DOHH2 (cell line): ENCODE data around the gene COMMD10.

Experiments
- H3F3A ChIP-seq: fragments of 200-600 bp; sonication (generic), shearing (Covaris generic); 2 replicates; pipeline ENCODE4 v1.6.0; 2016; ENCODE audit warnings: antibody characterized with exemption, mild to moderate bottlenecking; ENCODE audit not compliant: control insufficient read depth, insufficient read depth
- H3K27ac ChIP-seq: fragments of 200-600 bp; sonication (generic); 2 replicates; pipeline ENCODE4 v1.5.1; 2014; ENCODE audit warnings: low read depth, mild to moderate bottlenecking, low read length, moderate library complexity
- H3K27me3 ChIP-seq: fragments of 200-600 bp; sonication (generic); 2 replicates; pipeline ENCODE4 v1.6.1; 2014; ENCODE audit warnings: mild to moderate bottlenecking, low read length, mixed read lengths; ENCODE audit not compliant: control insufficient read depth
- H3K36me3 ChIP-seq: fragments of 200-600 bp; sonication (generic); 2 replicates; pipeline ENCODE4 v1.6.1; 2014; ENCODE audit warnings: mild to moderate bottlenecking, low read length, moderate library complexity, mixed read lengths; ENCODE audit not compliant: control insufficient read depth
- H3K4me1 ChIP-seq: fragments of 200-600 bp; sonication (generic); 2 replicates; pipeline ENCODE4 v1.6.1; 2014; ENCODE audit warnings: mild to moderate bottlenecking, low read length, mixed read lengths; ENCODE audit not compliant: control insufficient read depth
- H3K4me2 ChIP-seq: fragments of 200-600 bp; sonication (generic); 2 replicates; pipeline ENCODE4 v1.6.0; 2014; ENCODE audit warnings: mild to moderate bottlenecking, low read length, moderate library complexity
- H3K4me3 ChIP-seq: fragments of 200-600 bp; sonication (generic); 2 replicates; pipeline ENCODE4 v1.5.1; 2014; ENCODE audit warnings: mild to moderate bottlenecking, low read length, mixed read lengths
- H3K79me2 ChIP-seq: fragments of 200-600 bp; sonication (generic); 2 replicates; pipeline ENCODE4 v1.6.1; 2014; ENCODE audit warnings: mild to moderate bottlenecking, low read length, mixed read lengths; ENCODE audit not compliant: control insufficient read depth
- H3K9me2 ChIP-seq: fragments of 200-600 bp; sonication (generic); replicated peaks from 2 replicates; pipeline ENCODE4 v1.6.1; 2014; ENCODE audit warnings: mild to moderate bottlenecking, low read length, mixed read lengths; ENCODE audit not compliant: control insufficient read depth
- H3K9me3 ChIP-seq: fragments of 200-600 bp; sonication (generic); 2 replicates; pipeline ENCODE4 v1.6.1; 2014; ENCODE audit warnings: antibody characterized with exemption, low read length, mixed read lengths; ENCODE audit not compliant: control insufficient read depth, insufficient read depth
- H4K20me1 ChIP-seq: fragments of 200-600 bp; sonication (generic); 2 replicates; pipeline ENCODE4 v1.6.0; 2014; ENCODE audit warnings: low read depth, mild to moderate bottlenecking, antibody characterized with exemption, low read length, moderate library complexity; ENCODE audit not compliant: control insufficient read depth, insufficient read depth
- EZH2phosphoT487 ChIP-seq: fragments of 200-600 bp; sonication (generic); IDR thresholded peaks from 2 replicates; pipeline ENCODE4 v1.6.1; 2017; ENCODE audit warnings: borderline replicate concordance, mild to moderate bottlenecking, antibody characterized with exemption, low read length, moderate library complexity, mixed read lengths
- TF ChIP-seq, protein P1 (sequence below): fragments of 200-600 bp; sonication (generic); IDR thresholded peaks from one replicate; pipeline ENCODE4 v1.5.1; 2014; ENCODE audit warnings: antibody characterized with exemption, mild to moderate bottlenecking, low read depth, low read length; ENCODE audit not compliant: poor library complexity, severe bottlenecking

Gene COMMD10

DNA sequence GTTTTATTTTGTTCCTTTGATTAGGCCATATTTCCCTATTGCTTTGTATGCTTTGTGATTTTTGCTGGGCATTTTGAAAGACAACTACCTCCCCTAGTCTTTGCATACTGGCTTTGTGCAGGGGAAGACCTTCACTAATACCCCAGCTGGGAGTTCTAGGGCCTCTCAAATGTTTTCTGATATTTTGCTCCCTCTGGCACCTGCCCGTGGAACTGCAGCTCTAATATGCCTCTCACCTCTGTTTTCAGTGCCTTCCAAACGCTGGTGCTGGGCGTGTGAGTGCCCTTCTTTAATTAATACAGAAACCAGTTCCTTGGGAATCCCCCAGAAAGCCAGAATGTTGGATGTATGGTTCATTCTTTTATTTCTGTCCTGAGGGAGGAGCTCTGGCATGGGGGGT is 204.5 kb downstream of the COMMD10 start:
- no peak overlapping the region for H3K4me3 ChIP-seq
- no peaks in the 10 kb centered on the region for H3K27me3 ChIP-seq
- no peak overlapping the region for H3K27ac ChIP-seq
- H3F3A ChIP-seq: no peaks in the 10 kb centered on the region
- H3K4me2 ChIP-seq: no peak overlapping the region
- no peaks in the 10 kb centered on the region for H3K79me2 ChIP-seq
- H3K36me3 ChIP-seq: peaks cover 14% of the 10 kb centered on the region
- no peaks in the 10 kb centered on the region for H3K4me1 ChIP-seq
- no peaks in the 10 kb centered on the region; the same call in 1 of the 2 replicates for H3K9me3 ChIP-seq
- H4K20me1 ChIP-seq: no peaks in the 10 kb centered on the region
- no peaks in the 10 kb centered on the region for H3K9me2 ChIP-seq
- TF ChIP-seq, protein P1, sequence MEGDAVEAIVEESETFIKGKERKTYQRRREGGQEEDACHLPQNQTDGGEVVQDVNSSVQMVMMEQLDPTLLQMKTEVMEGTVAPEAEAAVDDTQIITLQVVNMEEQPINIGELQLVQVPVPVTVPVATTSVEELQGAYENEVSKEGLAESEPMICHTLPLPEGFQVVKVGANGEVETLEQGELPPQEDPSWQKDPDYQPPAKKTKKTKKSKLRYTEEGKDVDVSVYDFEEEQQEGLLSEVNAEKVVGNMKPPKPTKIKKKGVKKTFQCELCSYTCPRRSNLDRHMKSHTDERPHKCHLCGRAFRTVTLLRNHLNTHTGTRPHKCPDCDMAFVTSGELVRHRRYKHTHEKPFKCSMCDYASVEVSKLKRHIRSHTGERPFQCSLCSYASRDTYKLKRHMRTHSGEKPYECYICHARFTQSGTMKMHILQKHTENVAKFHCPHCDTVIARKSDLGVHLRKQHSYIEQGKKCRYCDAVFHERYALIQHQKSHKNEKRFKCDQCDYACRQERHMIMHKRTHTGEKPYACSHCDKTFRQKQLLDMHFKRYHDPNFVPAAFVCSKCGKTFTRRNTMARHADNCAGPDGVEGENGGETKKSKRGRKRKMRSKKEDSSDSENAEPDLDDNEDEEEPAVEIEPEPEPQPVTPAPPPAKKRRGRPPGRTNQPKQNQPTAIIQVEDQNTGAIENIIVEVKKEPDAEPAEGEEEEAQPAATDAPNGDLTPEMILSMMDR: no peak
- no peak for TF ChIP-seq EZH2phosphoT487

DNA sequence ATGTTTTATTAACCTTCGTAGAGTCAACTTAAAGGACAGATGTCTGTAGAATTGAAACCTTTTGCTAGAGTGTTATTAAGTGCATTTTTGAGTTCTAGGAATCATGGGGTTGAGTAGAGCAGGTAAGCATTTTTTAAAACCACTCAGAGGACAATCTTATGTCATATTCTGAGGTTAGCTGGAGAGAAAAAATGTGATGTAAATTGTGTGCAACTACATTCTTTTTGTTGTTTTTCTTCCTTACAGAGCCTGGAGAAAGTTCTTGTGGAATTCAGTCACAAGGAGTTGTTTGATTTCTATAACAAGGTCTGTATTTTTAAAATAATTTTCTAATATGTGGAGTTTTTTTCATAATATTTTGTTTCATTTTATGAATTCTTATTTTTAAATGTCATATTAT is 206.4 kb downstream of the COMMD10 start:
- Histone ChIP-seq H3K27me3 (no peaks in the 10 kb centered on the region), H3K79me2 (no peaks in the 10 kb centered on the region), H3K9me3 (no peaks in the 10 kb centered on the region; the same call in 1 of the 2 replicates), H3F3A (no peaks in the 10 kb centered on the region), H3K27ac (no peak overlapping the region), H3K9me2 (no peaks in the 10 kb centered on the region), H3K4me2 (no peak overlapping the region), H3K4me1 (no peaks in the 10 kb centered on the region), H4K20me1 (no peaks in the 10 kb centered on the region), H3K4me3 (no peak overlapping the region), H3K36me3 (peaks cover 14% of the 10 kb centered on the region)
- TF ChIP-seq, protein P1: no peak

DNA sequence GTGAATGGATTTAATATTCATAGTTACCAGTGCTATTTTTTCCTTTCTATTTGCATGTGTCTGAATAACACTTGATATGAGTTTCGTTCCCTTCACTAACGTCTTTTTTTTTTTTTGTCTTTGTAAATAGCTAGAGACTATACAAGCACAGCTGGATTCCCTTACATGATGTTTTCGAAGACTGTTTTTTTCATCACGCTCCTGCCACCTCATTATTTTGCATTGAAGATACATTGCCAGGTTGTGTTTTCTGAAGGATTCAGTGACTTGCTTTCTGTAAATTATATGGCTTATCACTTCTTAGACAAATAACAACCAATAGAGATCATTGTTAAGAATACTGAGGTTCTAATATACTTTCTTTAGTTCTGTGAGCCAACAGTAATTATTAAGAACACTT is 207.5 kb downstream of the COMMD10 start:
- Histone ChIP-seq H3K27ac (no peak overlapping the region), H3K4me3 (no peak overlapping the region), H3K9me2 (no peaks in the 10 kb centered on the region), H3K4me2 (no peak overlapping the region), H4K20me1 (no peaks in the 10 kb centered on the region), H3K79me2 (no peaks in the 10 kb centered on the region), H3K9me3 (no peaks in the 10 kb centered on the region; the same call in 1 of the 2 replicates), H3K36me3 (peaks cover 14% of the 10 kb centered on the region), H3F3A (no peaks in the 10 kb centered on the region), H3K27me3 (no peaks in the 10 kb centered on the region), H3K4me1 (no peaks in the 10 kb centered on the region)
- no peak for TF ChIP-seq EZH2phosphoT487
- TF ChIP-seq, protein P1: no peak
